DOHH2 (cell line): ENCODE results near the gene VAC14.

ENCODE experiments used
- EZH2phosphoT487 ChIP-seq: fragments of 200-600 bp; sonication (generic); IDR thresholded peaks from 2 replicates; pipeline ENCODE4 v1.6.1; 2017; ENCODE audit warnings: borderline replicate concordance, mild to moderate bottlenecking, antibody characterized with exemption, low read length, moderate library complexity, mixed read lengths
- TF ChIP-seq, protein P1 (sequence below): fragments of 200-600 bp; sonication (generic); IDR thresholded peaks from one replicate; pipeline ENCODE4 v1.5.1; 2014; ENCODE audit warnings: antibody characterized with exemption, mild to moderate bottlenecking, low read depth, low read length; ENCODE audit not compliant: poor library complexity, severe bottlenecking

DNA sequence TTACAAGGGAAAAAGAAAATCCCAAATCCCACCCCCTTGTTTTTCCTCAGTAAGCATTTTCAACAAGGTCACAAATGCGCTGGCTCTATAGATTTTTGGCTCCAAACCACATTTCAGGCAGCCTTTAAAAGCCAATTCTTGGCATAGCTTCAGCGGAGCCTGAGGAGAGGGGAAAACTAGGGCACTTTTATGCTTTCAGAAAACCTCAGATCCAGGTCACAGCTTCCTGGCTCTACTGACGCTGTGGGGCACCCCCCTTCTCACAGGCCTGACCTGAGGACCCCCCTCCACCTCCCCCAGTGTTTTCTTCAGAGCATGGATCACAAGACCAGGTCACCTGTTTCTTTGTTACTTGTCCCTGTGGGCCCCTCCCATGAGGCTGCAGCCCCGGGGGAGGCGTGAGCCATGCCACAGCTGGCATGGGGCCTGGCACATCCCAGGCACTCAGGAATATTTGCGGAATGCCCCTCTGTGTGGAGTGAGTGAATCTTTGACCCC is 85.0 kb downstream of the VAC14 start:
- TF ChIP-seq, protein P1, sequence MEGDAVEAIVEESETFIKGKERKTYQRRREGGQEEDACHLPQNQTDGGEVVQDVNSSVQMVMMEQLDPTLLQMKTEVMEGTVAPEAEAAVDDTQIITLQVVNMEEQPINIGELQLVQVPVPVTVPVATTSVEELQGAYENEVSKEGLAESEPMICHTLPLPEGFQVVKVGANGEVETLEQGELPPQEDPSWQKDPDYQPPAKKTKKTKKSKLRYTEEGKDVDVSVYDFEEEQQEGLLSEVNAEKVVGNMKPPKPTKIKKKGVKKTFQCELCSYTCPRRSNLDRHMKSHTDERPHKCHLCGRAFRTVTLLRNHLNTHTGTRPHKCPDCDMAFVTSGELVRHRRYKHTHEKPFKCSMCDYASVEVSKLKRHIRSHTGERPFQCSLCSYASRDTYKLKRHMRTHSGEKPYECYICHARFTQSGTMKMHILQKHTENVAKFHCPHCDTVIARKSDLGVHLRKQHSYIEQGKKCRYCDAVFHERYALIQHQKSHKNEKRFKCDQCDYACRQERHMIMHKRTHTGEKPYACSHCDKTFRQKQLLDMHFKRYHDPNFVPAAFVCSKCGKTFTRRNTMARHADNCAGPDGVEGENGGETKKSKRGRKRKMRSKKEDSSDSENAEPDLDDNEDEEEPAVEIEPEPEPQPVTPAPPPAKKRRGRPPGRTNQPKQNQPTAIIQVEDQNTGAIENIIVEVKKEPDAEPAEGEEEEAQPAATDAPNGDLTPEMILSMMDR: no peak
- no peak for TF ChIP-seq EZH2phosphoT487
